Measurements from ENCODE around the gene ITPR1.
"Not testable (repeated sequence)": the region's sequence is repeated elsewhere in the genome, so short reads cannot be mapped to it uniquely, and the experiment has no call there.

ITPR1 gene

DNA sequence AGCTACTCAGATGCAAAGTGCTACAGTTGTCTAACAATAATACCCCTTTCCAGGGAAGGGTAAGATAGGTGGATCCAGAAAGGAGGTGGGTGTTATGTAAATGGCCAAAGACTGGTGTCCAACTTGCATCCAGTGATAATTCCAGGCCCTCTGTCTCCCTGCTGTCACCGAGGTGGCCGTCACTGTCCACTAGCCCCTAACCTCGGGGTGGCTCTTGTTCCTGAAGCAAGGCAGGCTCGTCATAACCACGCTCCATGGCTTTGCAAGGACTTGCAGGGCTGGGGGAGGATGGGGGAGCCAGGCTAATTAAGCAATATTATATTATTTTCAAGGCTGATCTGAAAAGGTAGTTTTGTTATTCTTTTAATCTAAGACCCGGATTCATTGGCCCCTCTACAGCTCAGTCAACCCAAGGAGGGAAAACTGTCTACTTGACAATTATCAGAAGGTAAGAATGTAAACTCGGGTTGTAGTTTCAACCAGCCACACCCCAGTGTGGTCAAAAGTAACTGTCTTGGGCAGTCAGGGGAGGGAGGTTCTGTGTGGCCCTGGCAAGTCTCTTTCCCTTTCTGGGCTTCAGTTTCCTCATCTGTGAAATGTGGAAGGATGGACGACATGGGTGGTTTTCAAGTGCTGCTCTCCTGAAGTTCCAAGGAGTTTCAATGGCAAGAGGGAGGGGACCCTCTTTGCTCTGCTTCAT lies 266.0 kb downstream of the ITPR1 start:
- no peak for DNase-seq (ENCODE audit: low spot score)

- DNase-seq (ENCODE audit: low spot score): no peak
These were observed 266.7 kb downstream of the ITPR1 start for GRCh38 chr3:4759689-4760312.

GRCh38 chr3:4761759-4762158 lies 268.6 kb downstream of the ITPR1 start:
- DNase-seq (ENCODE audit: low spot score): no peak

- not testable (repeated sequence) for DNase-seq (ENCODE audit: low spot score)
These were observed 269.5 kb downstream of the ITPR1 start for GRCh38 chr3:4762481-4763230.

- DNase-seq (ENCODE audit: low spot score): no peak
These were observed 270.6 kb downstream of the ITPR1 start for GRCh38 chr3:4763604-4764247.

DNA sequence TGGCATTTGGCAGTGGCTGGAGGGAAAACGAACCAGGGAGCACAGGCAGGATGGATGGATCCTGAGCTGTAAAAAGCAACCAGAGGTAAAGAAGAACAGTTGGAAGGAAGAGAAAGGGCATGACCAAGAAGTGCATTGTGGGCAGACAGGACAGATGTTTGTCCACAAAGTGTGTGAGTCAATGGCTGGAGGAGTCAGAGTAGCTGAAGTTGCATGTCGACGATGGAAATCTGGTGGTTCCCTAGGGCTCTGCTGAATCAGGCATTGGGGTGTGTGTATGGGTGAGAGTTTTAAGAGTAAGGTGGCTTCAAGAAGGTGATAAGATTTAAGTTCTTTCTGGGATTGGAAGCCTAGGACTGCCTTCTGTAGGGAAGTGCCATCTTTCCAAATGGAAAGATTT lies 272.1 kb downstream of the ITPR1 start:
- DNase-seq (ENCODE audit: low spot score): no peak

DNA sequence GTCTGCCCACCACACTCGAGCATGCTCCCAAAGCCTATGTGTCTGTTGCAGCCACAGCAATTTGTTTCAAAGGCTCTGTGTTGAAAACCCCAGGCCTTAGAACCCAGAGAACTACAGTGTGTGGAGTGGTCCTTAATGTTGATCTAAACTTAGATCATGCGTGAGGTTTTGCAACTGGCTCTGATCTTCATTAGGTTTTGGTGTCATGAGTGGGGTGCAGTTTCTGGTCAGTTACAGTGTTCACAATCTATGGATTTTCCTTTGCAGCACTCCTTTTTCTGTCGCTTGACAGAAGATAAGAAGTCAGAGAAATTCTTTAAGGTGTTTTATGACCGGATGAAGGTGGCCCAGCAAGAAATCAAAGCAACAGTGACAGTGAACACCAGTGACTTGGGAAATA lies 273.1 kb downstream of the ITPR1 start:
- DNase-seq (ENCODE audit: low spot score): no peak

- no peak for DNase-seq (ENCODE audit: low spot score)
These were observed 273.8 kb downstream of the ITPR1 start for GRCh38 chr3:4766716-4767499.

- no peak for DNase-seq (ENCODE audit: low spot score)
These were observed 274.9 kb downstream of the ITPR1 start for GRCh38 chr3:4768021-4768420.

DNA sequence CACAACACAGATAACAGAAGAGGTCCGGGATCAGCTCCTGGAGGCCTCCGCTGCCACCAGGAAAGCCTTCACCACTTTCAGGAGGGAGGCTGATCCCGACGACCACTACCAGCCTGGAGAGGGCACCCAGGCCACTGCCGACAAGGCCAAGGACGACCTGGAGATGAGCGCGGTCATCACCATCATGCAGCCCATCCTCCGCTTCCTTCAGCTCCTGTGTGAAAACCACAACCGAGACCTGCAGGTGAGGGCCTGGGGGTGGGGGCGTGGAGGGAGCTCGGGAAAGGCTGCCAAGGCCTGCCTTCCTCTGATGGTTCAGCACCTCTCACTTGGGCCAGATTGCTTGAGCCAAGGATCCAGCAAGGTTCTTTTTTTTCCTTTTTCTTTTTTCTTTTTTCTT lies 275.4 kb downstream of the ITPR1 start:
- no peak for DNase-seq (ENCODE audit: low spot score)

GRCh38 chr3:4770561-4770960 lies 277.4 kb downstream of the ITPR1 start:
- no peak for DNase-seq (ENCODE audit: low spot score)

GRCh38 chr3:4771243-4771642 lies 278.1 kb downstream of the ITPR1 start:
- no peak for DNase-seq (ENCODE audit: low spot score)

GRCh38 chr3:4772171-4772804 lies 279.1 kb downstream of the ITPR1 start:
- no peak for DNase-seq (ENCODE audit: low spot score)

- no peak for DNase-seq (ENCODE audit: low spot score)
These were observed 279.7 kb downstream of the ITPR1 start for GRCh38 chr3:4772858-4773257.

DNA sequence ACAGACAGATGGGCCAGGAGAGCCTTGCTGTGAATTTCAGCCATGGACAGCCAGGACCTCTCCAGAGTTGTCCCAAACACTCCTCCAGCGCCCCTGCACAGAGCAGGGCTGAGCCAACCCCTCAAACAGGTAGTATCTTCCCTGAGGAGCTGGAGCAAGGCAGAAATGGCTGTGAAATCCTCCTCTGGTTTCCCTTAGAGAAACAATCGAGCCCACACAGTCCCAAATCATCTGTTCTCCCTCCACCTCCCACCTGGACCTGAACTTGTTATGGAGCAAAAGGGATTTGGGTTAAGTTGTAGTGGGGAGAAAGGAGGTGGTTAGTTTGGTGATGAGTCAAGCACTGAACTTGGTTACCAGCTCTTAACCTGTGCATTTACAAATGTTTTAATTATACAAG lies 280.4 kb downstream of the ITPR1 start:
- no peak for DNase-seq (ENCODE audit: low spot score)

DNA sequence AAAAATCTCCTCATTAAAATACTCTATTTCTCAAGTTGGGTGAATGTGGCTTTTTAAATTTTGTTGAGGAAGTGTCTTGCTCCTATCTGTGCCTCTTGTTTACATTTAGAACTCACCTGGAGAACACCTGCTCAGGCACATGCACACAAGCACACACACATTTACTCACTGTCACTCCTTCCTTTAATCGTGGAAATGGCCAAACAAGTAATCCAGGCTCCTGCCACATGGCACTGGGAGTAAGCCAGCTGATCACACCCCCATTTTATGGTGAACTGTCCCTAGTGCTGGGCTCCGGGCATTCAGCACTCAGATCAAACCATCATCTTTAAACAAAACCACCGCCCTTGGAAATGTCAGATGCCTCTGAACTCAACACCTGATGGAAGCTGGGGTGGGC lies 281.4 kb downstream of the ITPR1 start:
- DNase-seq (ENCODE audit: low spot score): no peak

GRCh38 chr3:4776399-4776979 lies 283.3 kb downstream of the ITPR1 start:
- no peak for DNase-seq (ENCODE audit: low spot score)

- no peak for DNase-seq (ENCODE audit: low spot score)
These were observed 283.9 kb downstream of the ITPR1 start for GRCh38 chr3:4776980-4777581.

GRCh38 chr3:4778119-4778518 lies 285.0 kb downstream of the ITPR1 start:
- no peak for DNase-seq (ENCODE audit: low spot score)

DNA sequence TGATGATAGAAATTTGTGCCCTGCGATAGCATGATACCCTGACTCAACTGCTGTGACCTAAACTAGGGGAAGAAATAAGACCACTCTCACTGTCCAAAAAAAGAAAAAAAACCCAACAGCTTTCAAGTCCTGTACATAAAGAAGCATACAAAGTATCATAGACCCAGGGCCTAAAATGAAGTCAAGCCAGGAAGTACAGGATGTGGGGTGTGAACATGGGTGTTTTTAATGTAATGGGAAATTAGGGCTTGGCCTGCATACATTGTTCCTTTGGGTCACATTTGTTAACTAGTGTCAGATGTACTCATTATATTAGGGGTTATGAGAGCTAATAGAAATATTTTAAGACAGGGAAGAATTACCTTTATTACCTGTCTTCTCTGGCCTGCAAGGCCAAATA lies 285.6 kb downstream of the ITPR1 start:
- DNase-seq (ENCODE audit: low spot score): no peak

DNA sequence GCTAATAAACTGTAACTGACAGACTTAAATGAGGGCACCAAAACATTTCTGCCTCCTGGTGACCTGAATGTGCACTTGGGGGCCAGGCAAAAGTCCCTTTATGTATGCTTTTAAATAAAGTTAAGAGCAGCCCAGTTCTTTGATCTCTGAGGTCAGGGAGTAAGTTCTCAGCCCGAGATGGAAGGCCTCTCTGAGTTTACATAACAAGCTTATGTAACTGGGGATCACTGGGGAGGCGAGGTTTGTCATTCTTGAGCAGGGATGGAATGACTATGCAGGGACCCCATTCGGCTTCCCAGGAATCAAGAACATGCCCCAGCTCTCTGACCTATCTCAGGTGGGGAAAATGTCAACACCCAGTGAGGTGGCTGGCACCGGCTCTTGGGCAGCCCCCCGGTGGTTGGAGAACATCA lies 287.4 kb downstream of the ITPR1 start:
- no peak for DNase-seq (ENCODE audit: low spot score)
